LHCN-M2 (cell line): ENCODE measurements around the gene SREK1. TPM values are rescaled to one million over a fixed set of nuclear protein-coding genes. Genes with fewer than 3 reads are reported as not detected.
"Not testable (repeated sequence)": the region's sequence is repeated elsewhere in the genome, so short reads cannot be mapped to it uniquely, and the experiment has no call there.

ENCODE experiments used
- DNase-seq: peaks from one replicate; pipeline ENCODE4 v3.0.0-alpha.2; 2012; ENCODE audit warnings: low read depth
- total RNA-seq: library from RNA; depleted of rRNA; stranded (reverse); fragments of >200 nt; gene quantifications from 2 replicates; pipeline ENCODE4 v1.2.3, GENCODE V29; 2014; rRNA removed

SREK1 gene
- total RNA-seq, 1 experiment from 2014 or later, result 39.7 TPM

DNA sequence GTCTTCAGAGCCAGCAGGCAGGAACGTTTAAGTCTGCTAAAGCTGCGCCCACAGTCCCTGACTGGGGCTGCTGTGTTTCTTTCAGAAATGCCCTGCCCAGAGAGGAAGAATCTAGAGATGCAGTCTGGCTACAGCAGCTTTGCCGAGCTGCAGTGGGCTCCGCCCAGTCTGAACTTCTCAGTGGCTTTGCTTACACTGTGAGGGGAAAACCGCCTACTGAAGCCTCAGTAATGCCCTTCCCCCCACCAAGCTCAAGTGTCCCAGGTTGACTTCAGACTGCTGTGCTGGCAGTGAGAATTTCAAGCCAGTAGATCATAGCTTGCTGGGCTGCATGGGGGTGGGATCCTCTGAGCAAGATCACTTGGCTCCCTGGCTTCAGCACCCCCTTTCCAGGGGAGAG, 78.4 kb downstream of the SREK1 start:
- no peak for DNase-seq

DNA sequence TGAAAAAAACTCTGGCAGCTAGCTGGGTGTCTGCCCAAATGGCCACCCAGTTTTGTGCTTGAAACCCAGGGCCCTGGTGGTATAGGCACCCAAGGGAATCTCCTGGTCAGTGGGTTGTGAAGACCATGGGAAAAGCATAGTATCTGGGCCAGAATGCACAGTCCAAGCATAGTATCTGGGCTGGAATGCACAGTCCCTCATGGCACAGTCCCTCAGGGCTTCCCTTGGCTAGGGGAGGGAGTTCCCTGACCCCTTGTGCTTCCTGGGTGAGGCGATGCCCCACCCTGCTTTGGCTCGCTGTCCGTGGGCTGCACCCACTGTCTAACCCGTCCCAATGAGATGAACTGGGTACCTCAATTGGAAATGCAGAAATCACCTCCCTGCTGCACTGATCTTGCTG, 78.8 kb downstream of the SREK1 start:
- DNase-seq, result not testable (repeated sequence)

DNA sequence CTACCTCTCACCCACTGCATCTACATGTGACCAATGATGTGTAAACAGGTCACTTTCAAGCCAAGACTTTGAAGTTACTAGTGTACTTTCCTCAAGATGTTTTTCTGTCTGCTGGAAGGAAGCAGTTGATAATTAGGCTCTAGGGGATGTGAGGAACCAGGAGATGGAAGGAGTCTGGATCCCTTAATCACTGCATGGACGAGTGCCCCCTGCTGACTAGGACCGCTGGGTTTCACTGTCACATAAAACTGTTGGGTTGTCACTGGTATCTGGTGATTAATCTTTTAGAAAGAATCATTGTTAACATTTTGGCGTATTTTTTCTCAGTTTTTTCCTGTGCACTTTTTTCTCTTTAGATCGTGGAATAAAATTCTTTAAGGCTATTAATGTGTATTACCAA, 79.5 kb downstream of the SREK1 start:
- peak; percentile 19 for DNase-seq

DNA sequence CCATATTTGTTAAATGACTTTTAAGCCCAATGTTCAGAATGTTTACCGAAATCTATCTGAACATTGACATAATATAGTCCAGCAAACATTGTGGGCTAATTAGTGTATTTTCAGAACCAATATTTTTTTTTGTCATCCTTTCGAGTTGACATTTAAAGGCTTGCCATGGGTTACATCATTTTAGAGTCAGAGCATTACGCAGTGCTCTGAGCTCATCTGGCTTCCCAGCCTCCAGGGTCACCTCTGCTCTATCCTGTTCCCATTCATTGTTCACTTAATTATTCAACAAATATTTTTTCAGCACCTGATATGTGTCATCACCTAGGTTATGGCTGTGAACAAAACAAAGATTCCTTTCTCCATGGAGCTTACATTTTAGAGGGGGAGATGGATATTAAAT, 80.2 kb downstream of the SREK1 start:
- no peak for DNase-seq

DNA sequence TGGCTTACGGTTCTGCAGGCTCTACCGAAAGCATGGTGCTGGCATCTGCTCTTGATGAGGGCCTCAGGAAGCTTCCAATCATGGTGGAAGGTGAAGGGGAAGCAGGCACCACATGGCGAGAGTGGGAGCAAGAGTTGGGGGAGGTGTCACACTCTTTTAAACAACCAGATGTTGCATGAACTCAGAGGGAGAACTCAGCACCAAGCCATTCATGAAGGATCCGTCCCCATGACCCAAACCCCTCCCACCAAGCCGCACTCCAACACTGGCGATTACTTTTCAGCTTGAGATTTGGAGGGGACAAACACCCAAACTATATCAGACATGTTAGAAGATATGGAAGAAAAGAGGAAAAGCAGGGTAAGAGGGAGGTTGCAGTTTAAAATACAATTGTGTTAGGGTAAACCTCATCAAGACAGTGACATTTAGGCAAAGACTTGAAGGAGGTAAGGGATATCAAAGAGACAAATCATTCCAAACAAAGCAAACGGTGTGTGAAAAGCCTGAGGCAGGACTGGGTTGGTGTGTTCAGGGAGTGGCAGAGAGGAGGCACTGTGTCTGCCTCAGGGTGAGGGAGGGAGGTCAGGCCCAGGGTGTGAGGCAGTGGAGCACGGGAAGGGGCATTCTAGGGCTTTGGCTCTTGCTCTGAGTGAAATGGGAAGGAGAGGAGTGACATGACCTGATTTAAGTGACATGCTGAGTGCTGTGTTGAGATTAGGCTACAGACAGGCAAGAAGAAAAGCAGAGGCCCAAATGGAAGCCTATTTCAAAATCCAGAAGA, 80.9 kb downstream of the SREK1 start:
- DNase-seq, result no peak

DNA sequence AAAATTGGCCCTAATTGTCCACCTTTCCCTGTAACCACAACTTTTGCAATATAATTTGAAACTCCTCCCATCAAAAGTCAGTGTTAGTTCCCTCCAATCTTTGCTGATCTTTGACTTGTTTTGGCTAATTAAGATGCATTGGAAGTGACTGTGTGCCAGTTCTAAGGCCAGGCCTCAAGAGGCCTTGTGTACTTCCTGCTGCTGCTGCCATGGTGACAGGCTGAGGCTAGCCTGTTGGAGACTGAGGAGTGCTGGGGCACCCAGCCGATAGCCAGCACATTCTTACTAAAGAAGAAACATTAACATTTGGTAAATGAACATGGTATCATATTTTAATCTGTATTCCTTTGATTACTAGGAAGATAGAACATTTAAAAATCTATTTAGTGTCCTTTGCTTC, 86.5 kb downstream of the SREK1 start:
- DNase-seq, result peak; percentile 21

DNA sequence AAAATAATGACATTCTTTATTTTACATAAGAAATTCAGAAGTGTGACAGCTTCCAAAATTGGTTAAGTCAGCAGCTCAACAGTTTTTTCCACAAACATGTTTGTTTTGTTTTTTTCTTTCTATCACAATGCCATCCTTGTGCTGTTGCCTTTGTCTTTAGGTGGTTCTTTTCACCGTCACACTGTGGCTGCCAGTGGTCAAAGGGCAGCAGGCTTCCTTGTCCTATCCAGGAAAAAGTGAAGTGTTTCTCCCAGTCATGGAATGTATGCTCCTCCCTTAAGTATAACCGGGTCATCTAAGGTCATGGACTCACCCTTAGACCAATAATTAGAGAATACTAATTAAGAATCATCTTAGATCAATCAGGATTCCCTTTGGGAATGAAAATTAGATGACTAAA, 87.4 kb downstream of the SREK1 start:
- DNase-seq, result no peak

DNA sequence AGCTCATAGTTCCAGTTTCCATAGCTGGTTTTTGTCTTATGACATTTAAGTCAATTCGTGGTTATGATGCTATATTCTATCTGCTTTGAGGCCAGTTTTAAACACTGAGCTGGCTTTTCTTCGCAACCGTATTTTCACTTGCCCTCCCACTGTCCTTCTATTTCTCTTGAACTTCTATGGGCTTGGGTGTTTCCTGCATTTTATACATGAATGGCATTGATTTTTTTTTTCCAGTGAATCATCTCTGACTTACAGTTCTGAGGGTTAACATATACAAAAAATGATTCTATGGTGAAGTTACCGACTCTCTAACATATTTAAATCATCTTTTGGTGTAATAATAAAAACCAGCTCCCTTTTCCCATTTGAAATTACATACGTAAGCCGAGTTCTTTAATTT, 88.2 kb downstream of the SREK1 start:
- DNase-seq, result no peak

DNA sequence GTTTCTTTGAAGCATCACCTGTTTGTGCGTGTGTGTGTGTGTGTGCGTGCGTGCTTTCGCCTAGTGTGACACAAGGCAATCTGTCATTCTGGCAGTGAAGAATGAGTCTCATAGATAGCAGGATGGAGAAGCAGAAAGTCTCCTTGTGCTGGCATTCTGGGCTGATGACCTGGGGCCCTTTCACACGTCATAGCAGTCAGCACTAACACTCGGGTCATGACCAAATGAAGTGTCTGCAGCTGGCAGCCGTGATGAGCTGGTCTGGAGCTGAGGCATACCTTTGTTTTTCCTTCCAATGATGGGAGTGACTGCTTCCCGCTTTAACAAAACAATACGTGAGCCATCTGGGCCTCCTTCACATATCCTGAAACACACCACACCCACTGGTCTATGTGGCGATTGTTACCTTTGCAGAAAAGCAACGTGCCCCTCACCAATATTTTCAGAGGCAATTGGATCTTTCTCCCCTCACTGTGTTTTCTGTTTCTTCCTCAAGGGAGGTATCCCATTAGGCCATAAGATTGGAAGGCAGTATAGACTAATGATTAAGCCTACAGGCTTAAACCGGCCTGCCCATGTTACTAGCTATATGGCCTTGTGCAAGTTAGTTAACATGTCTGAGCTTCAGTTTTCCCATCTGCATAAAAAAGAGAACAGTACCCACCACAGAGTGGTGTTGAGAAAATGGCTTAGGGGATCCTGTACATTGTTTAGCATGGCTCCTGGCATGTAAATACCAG, 88.8 kb downstream of the SREK1 start:
- no peak for DNase-seq

Other genes with a start within 250 kb of the SREK1 start
- gene ERBIN, start 217.7 kb upstream of the SREK1 start, total RNA-seq, result 46.1 and 50.1 TPM in 2 replicates